Neural progenitor cell (in vitro differentiated cells): Measurements from ENCODE around the gene PPP1R9A. TPM values are rescaled to one million over a fixed set of nuclear protein-coding genes. Genes with fewer than 3 reads are reported as not detected.

Experiments used
- DNase-seq: peaks from one replicate; pipeline ENCODE4 v3.0.0-alpha.2; 2016; ENCODE audit warnings: low spot score
- H2AFZ ChIP-seq: fragments of 200-600 bp; sonication (generic); replicated peaks from 2 replicates; pipeline ENCODE4 v1.6.1; 2016; ENCODE audit warnings: antibody characterized with exemption
- H3F3A ChIP-seq: fragments of 200-600 bp; sonication (generic); 2 replicates; pipeline ENCODE4 v1.6.1; 2016; ENCODE audit warnings: antibody characterized with exemption, low read depth
- H3K27ac ChIP-seq: fragments of 200-600 bp; sonication (generic); 2 replicates; pipeline ENCODE4 v1.5.1; 2016; ENCODE audit warnings: mild to moderate bottlenecking
- H3K27me3 ChIP-seq: fragments of 200-600 bp; sonication (generic); 2 replicates; pipeline ENCODE4 v1.6.1; 2016; ENCODE audit warnings: mild to moderate bottlenecking, moderate library complexity
- H3K36me3 ChIP-seq: fragments of 200-600 bp; sonication (generic); 2 replicates; pipeline ENCODE4 v1.5.1; 2016
- H3K4me1 ChIP-seq: fragments of 200-600 bp; sonication (generic); 2 replicates; pipeline ENCODE4 v1.6.1; 2016; ENCODE audit warnings: mixed run types
- H3K4me2 ChIP-seq: fragments of 200-600 bp; sonication (generic); 2 replicates; pipeline ENCODE4 v1.6.1; 2016
- H3K4me3 ChIP-seq: fragments of 200-600 bp; sonication (generic); 2 replicates; pipeline ENCODE4 v1.5.1; 2016
- H3K79me2 ChIP-seq: fragments of 200-600 bp; sonication (generic); 2 replicates; pipeline ENCODE4 v1.6.1; 2016; ENCODE audit warnings: low read depth
- H3K9ac ChIP-seq: fragments of 200-600 bp; sonication (generic); 2 replicates; pipeline ENCODE4 v1.6.1; 2016
- H3K9me3 ChIP-seq: fragments of 200-600 bp; sonication (generic); 2 replicates; pipeline ENCODE4 v1.5.1; 2016; ENCODE audit warnings: low read depth
- H4K20me1 ChIP-seq: fragments of 200-600 bp; sonication (generic); 2 replicates; pipeline ENCODE4 v1.6.1; 2016; ENCODE audit warnings: low read depth
- H3K27ac Mint-ChIP-seq: 3 replicates; pipeline ENCODE4 v1.8.0; 2021; ENCODE audit warnings: mixed read lengths
- H3K27me3 Mint-ChIP-seq: 2 replicates; pipeline ENCODE4 v1.8.0; 2022; ENCODE audit warnings: low read depth, mild to moderate bottlenecking, inconsistent platforms, moderate library complexity, mixed read lengths; ENCODE audit not compliant: insufficient read depth
- H3K36me3 Mint-ChIP-seq: 3 replicates; pipeline ENCODE4 v1.8.0; 2021; ENCODE audit warnings: mixed read lengths
- H3K4me1 Mint-ChIP-seq: 3 replicates; pipeline ENCODE4 v1.8.0; 2021; ENCODE audit warnings: mixed read lengths
- H3K4me3 Mint-ChIP-seq: 3 replicates; pipeline ENCODE4 v1.8.0; 2021; ENCODE audit warnings: mild to moderate bottlenecking, moderate library complexity, mixed read lengths
- H3K9me3 Mint-ChIP-seq: 3 replicates; pipeline ENCODE4 v1.8.0; 2020; ENCODE audit warnings: mixed read lengths
- CTCF ChIP-seq: fragments of 200-600 bp; sonication (generic); IDR thresholded peaks from 2 replicates; pipeline ENCODE4 v1.5.1; 2017; ENCODE audit warnings: antibody characterized with exemption, mild to moderate bottlenecking
- EZH2 ChIP-seq: fragments of 200-600 bp; sonication (generic); IDR thresholded peaks from 2 replicates; pipeline ENCODE4 v1.6.1; 2017; ENCODE audit warnings: antibody characterized with exemption, mild to moderate bottlenecking, moderate library complexity
- EZH2phosphoT487 ChIP-seq: fragments of 200-600 bp; sonication (generic); IDR thresholded peaks from 2 replicates; pipeline ENCODE4 v1.6.1; 2017; ENCODE audit warnings: antibody characterized with exemption
- total RNA-seq: library from RNA; depleted of rRNA; stranded (reverse); fragments of >200 nt; gene quantifications from 2 replicates; pipeline ENCODE4 v1.2.3, GENCODE V29; 2015; ENCODE audit warnings: low replicate concordance

The PPP1R9A gene
- total RNA-seq, 1 donor from 2014 or later, result 40.7 TPM

GRCh38 chr7:95113590-95113989 is 206.2 kb downstream of the PPP1R9A start:
- H3K4me3 Mint-ChIP-seq, result no peak overlapping the region
- TF ChIP-seq EZH2, result no peak
- TF ChIP-seq EZH2phosphoT487, result no peak
- TF ChIP-seq CTCF, result no peak
- Histone ChIP-seq H4K20me1 (no peaks in the 10 kb centered on the region), H3K79me2 (peaks cover 7% of the 10 kb centered on the region), H3K27me3 (no peaks in the 10 kb centered on the region), H3K4me2 (no peak overlapping the region), H3K4me1 (no peaks in the 10 kb centered on the region), H3K36me3 (no peaks in the 10 kb centered on the region), H3F3A (no peaks in the 10 kb centered on the region), H2AFZ (no peak overlapping the region), H3K27ac (no peak overlapping the region), H3K9me3 (peaks cover 5% of the 10 kb centered on the region), H3K4me3 (no peak overlapping the region), H3K9ac (no peak overlapping the region)
- H3K36me3 Mint-ChIP-seq, result peaks cover 12% of the 10 kb centered on the region
- H3K27ac Mint-ChIP-seq, result no peak overlapping the region
- H3K9me3 Mint-ChIP-seq, result no peaks in the 10 kb centered on the region
- DNase-seq, result no peak
- H3K4me1 Mint-ChIP-seq, result no peaks in the 10 kb centered on the region
- no peaks in the 10 kb centered on the region for H3K27me3 Mint-ChIP-seq

- H3K27me3 ChIP-seq, result no peaks in the 10 kb centered on the region
- H3K27ac Mint-ChIP-seq, result no peak overlapping the region
- H3K36me3 Mint-ChIP-seq, result peaks cover 17% of the 10 kb centered on the region
- H3K4me3 Mint-ChIP-seq, result no peak overlapping the region
- H3K4me3 ChIP-seq, result no peak overlapping the region
- no peaks in the 10 kb centered on the region for H3F3A ChIP-seq
- H3K9me3 ChIP-seq, result no peaks in the 10 kb centered on the region
- H3K9ac ChIP-seq, result no peak overlapping the region
- no peak overlapping the region for H2AFZ ChIP-seq
- H3K27me3 Mint-ChIP-seq, result no peaks in the 10 kb centered on the region
- no peak overlapping the region for H3K4me2 ChIP-seq
- TF ChIP-seq EZH2phosphoT487, result no peak
- TF ChIP-seq CTCF, result no peak
- no peak for TF ChIP-seq EZH2
- no peaks in the 10 kb centered on the region for H3K79me2 ChIP-seq
- no peaks in the 10 kb centered on the region for H4K20me1 ChIP-seq
- H3K4me1 ChIP-seq, result peaks cover 15% of the 10 kb centered on the region
- no peaks in the 10 kb centered on the region for H3K36me3 ChIP-seq
- DNase-seq, result no peak
- no peak overlapping the region for H3K27ac ChIP-seq
- peaks cover 7% of the 10 kb centered on the region for H3K9me3 Mint-ChIP-seq
- H3K4me1 Mint-ChIP-seq, result no peaks in the 10 kb centered on the region
Observed at GRCh38 chr7:95126053-95126709, 218.8 kb downstream of the PPP1R9A start.

- Histone ChIP-seq H3K9me3 (no peaks in the 10 kb centered on the region), H3K4me1 (no peaks in the 10 kb centered on the region), H3K36me3 (no peaks in the 10 kb centered on the region), H4K20me1 (no peaks in the 10 kb centered on the region), H2AFZ (no peak overlapping the region), H3K4me2 (no peak overlapping the region), H3K27me3 (no peaks in the 10 kb centered on the region), H3K4me3 (no peak overlapping the region), H3F3A (no peaks in the 10 kb centered on the region), H3K79me2 (no peaks in the 10 kb centered on the region), H3K27ac (no peak overlapping the region), H3K9ac (no peak overlapping the region)
- Mint-ChIP-seq H3K27ac (no peak overlapping the region), H3K4me3 (no peak overlapping the region), H3K9me3 (peaks cover 7% of the 10 kb centered on the region), H3K36me3 (peaks cover 17% of the 10 kb centered on the region), H3K27me3 (no peaks in the 10 kb centered on the region), H3K4me1 (no peaks in the 10 kb centered on the region)
- TF ChIP-seq EZH2 (no peak), CTCF (no peak), EZH2phosphoT487 (no peak)
- no peak for DNase-seq
Observed at GRCh38 chr7:95132500-95132899, 225.1 kb downstream of the PPP1R9A start.
